Measurements from ENCODE around the gene CELF4. TPM values are rescaled to one million over a fixed set of nuclear protein-coding genes. Genes with fewer than 3 reads are reported as not detected.

CELF4 gene
- total RNA-seq, 1 experiment from 2014 or later: 0.40 TPM

GRCh38 chr18:37314534-37314933 lies 251.1 kb downstream of the CELF4 start:
- no peaks in the 10 kb centered on the region for H3K9me3 ChIP-seq (ENCODE audit: low read length)
- DNase-seq (no peak), ATAC-seq (no peak)
- no peak overlapping the region for H2AFZ ChIP-seq (ENCODE audit: low read length)
- TF ChIP-seq EZH2 (IDR thresholded peaks at IDR 0.05; ENCODE audit: low read length, unreplicated experiment) (no peak), CTCF (conservative IDR thresholded peaks at IDR 0.05; ENCODE audit: low read depth, low read length) (no peak), EZH2phosphoT487 (IDR thresholded peaks at IDR 0.05; ENCODE audit: borderline replicate concordance, low read length) (no peak)
- no peak overlapping the region for H3K27ac ChIP-seq (ENCODE audit: low read length)
- H3F3A ChIP-seq (ENCODE audit: low read length, unreplicated experiment): no peaks in the 10 kb centered on the region
- no peaks in the 10 kb centered on the region for H3K27me3 ChIP-seq (ENCODE audit: low read length)
- H3K4me2 ChIP-seq (ENCODE audit: low read length): no peak overlapping the region
- CTCF ChIA-PET: no interaction called here
- H3K9me2 ChIP-seq (replicated peaks; ENCODE audit: low read length): no peaks in the 10 kb centered on the region
- no TSS peak for BruUV-seq (replicated peaks)
- no peaks in the 10 kb centered on the region for H4K20me1 ChIP-seq (ENCODE audit: low read length)
- H3K79me2 ChIP-seq (ENCODE audit: low read length): no peaks in the 10 kb centered on the region
- no peaks in the 10 kb centered on the region for H3K36me3 ChIP-seq (ENCODE audit: low read depth, low read length)
- no peak overlapping the region for H3K4me3 ChIP-seq (ENCODE audit: low read length)
- H3K9ac ChIP-seq (ENCODE audit: low read length): no peak overlapping the region
- intact Hi-C loops (cut with micrococcal nuclease): no loop called here
- no peaks in the 10 kb centered on the region for H3K4me1 ChIP-seq (ENCODE audit: insufficient read depth, low read length)
- POLR2A ChIA-PET (ENCODE audit: unreplicated experiment): no interaction called here

GRCh38 chr18:37313624-37314023 lies 252.0 kb downstream of the CELF4 start:
- ChIA-PET CTCF (no interaction called here), POLR2A (ENCODE audit: unreplicated experiment) (no interaction called here)
- H3K79me2 ChIP-seq (ENCODE audit: low read length): no peaks in the 10 kb centered on the region
- H3K4me1 ChIP-seq (ENCODE audit: insufficient read depth, low read length): no peaks in the 10 kb centered on the region
- H4K20me1 ChIP-seq (ENCODE audit: low read length): no peaks in the 10 kb centered on the region
- H3K4me3 ChIP-seq (ENCODE audit: low read length): no peak overlapping the region
- intact Hi-C loops (cut with micrococcal nuclease): no loop called here
- ATAC-seq (no peak), DNase-seq (no peak)
- no peaks in the 10 kb centered on the region for H3K27me3 ChIP-seq (ENCODE audit: low read length)
- H3K36me3 ChIP-seq (ENCODE audit: low read depth, low read length): no peaks in the 10 kb centered on the region
- H3K27ac ChIP-seq (ENCODE audit: low read length): no peak overlapping the region
- H2AFZ ChIP-seq (ENCODE audit: low read length): no peak overlapping the region
- H3K9me3 ChIP-seq (ENCODE audit: low read length): no peaks in the 10 kb centered on the region
- H3F3A ChIP-seq (ENCODE audit: low read length, unreplicated experiment): no peaks in the 10 kb centered on the region
- TF ChIP-seq EZH2 (IDR thresholded peaks at IDR 0.05; ENCODE audit: low read length, unreplicated experiment) (no peak), CTCF (conservative IDR thresholded peaks at IDR 0.05; ENCODE audit: low read depth, low read length) (no peak), EZH2phosphoT487 (IDR thresholded peaks at IDR 0.05; ENCODE audit: borderline replicate concordance, low read length) (no peak)
- H3K9me2 ChIP-seq (replicated peaks; ENCODE audit: low read length): no peaks in the 10 kb centered on the region
- no peak overlapping the region for H3K9ac ChIP-seq (ENCODE audit: low read length)
- BruUV-seq (replicated peaks): no TSS peak
- no peak overlapping the region for H3K4me2 ChIP-seq (ENCODE audit: low read length)

GRCh38 chr18:37309861-37310260 lies 255.7 kb downstream of the CELF4 start:
- H3K36me3 ChIP-seq (ENCODE audit: low read depth, low read length): no peaks in the 10 kb centered on the region
- DNase-seq (no peak), ATAC-seq (no peak)
- ChIA-PET POLR2A (ENCODE audit: unreplicated experiment) (no interaction called here), CTCF (no interaction called here)
- no peaks in the 10 kb centered on the region for H3K4me1 ChIP-seq (ENCODE audit: insufficient read depth, low read length)
- no peaks in the 10 kb centered on the region for H4K20me1 ChIP-seq (ENCODE audit: low read length)
- H3K9me3 ChIP-seq (ENCODE audit: low read length): no peaks in the 10 kb centered on the region
- no peaks in the 10 kb centered on the region for H3K79me2 ChIP-seq (ENCODE audit: low read length)
- H3F3A ChIP-seq (ENCODE audit: low read length, unreplicated experiment): no peaks in the 10 kb centered on the region
- no peaks in the 10 kb centered on the region for H3K27me3 ChIP-seq (ENCODE audit: low read length)
- intact Hi-C loops (cut with micrococcal nuclease): no loop called here
- no peak overlapping the region for H2AFZ ChIP-seq (ENCODE audit: low read length)
- no peak overlapping the region for H3K4me3 ChIP-seq (ENCODE audit: low read length)
- no peaks in the 10 kb centered on the region for H3K9me2 ChIP-seq (replicated peaks; ENCODE audit: low read length)
- H3K9ac ChIP-seq (ENCODE audit: low read length): no peak overlapping the region
- H3K4me2 ChIP-seq (ENCODE audit: low read length): no peak overlapping the region
- TF ChIP-seq EZH2 (IDR thresholded peaks at IDR 0.05; ENCODE audit: low read length, unreplicated experiment) (no peak), CTCF (conservative IDR thresholded peaks at IDR 0.05; ENCODE audit: low read depth, low read length) (no peak)
- no TSS peak for BruUV-seq (replicated peaks)
- no peak overlapping the region for H3K27ac ChIP-seq (ENCODE audit: low read length)

Measured in PC-3 (cell line).